NAMALWA (cell line): ENCODE measurements around the gene GRAMD1B.

Source experiments
- DNase-seq: peaks from one replicate; pipeline ENCODE4 v3.0.0-alpha.2; 2015; ENCODE audit warnings: low spot score

GRAMD1B gene

DNA sequence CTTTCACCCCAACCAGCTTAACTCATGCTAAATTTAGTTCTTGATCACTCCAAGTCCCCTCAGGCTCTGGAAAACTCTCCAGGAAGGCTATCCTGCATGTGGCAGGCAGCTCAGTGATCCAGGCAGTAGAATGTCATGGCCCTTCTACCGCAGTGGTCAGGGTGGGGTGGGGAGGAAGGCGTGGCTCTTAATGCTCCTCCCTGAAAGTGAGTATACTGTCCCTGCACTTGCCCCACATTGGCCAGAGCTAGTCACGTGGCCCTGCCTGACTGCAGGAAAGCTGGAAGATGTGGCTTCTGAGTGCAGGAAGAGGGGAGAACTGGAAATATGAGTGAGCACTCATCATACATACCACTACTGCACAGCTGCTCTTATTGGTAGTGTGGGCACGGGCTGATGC lies 102.1 kb downstream of the GRAMD1B start:
- no peak for DNase-seq

DNA sequence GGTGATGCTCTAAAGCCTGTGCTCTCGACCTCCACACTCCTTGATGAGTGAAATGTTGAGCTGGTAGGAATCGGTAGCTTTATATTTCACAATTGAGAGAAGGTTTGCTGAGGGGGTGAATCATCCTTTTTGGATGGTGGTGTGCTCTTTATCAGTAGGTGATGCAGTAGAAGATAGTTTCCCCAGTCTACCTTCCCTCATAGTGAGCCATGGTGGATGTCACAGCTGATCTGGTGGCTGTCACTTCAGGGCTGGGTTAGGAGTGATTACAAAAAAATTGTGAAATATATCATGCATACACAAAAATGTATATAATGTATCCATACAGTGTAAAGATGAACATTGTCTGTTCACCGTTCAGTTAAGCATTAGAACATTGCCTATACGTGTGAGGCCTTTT lies 105.3 kb downstream of the GRAMD1B start:
- no peak for DNase-seq

DNA sequence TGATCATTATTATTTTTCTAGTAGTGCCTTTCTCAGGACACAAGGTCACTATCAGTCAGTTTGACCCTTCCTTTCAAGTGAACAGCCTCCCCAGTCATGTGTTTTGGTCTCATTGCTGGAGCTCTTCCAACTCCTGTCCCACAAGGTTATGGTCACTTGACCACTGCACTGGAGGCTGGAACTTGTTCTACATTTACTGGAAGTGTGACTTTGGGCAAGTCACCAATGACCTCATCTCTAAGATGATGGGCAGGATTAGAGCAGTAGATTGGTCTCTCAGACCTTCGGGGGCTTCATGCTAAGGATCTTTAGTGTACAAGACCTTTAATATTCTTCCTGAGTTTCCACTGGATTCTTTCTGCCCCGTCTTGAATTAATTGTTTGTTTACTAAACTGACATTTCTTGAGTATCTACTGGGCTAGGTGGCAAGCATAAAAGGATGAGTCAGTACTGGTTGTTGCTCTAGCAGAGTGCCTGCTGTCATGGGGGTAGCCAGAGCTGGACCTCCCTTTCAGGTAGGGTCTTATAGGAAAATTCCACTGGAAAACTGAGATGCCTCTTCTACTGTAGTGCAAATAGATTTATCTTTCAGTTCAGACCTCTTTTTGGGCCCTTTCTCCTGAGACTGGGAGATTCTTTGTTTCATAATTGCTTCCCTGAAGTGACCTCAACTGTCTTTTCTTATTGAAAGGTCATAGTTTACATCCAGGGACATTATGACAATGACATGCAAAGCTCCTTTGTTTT lies 106.8 kb downstream of the GRAMD1B start:
- DNase-seq: no peak

DNA sequence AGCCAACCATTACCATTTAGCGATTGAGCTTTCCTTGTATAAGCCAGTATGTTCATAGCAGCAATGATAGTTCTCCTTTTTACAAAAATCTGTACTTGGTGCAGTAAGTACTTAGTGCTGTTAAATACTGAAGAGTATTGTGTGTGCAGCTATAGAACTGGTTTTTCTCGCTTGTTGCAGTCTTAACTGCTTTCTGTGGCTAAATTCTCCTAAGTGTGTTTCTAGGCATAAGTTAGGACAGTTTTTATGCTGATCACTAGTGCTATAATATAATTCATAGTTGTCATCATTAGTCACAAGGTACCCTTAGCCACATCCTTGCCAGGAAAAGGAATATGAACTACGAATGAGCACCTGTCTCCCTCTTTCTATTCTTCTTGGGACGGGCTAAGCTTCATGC lies 107.7 kb downstream of the GRAMD1B start:
- DNase-seq: no peak

DNA sequence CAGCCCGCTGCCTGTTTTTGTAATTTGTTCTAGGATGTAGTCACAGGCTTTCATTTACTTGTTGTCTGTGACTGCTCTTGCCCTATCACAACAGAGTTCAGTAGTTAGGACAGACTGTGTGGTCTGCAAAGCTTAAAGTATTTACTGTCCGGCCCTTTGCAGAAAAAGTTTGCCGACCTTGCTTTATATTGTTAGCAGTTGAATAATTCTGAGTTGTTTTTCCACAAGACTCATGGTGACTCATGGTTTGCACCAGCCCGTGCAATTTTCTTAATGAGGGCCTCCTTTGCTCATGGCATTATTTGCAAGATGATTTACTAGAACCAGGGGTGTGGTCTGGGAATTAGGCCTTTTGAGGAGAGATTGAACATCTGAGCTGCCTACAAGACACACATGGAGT lies 113.7 kb downstream of the GRAMD1B start:
- no peak for DNase-seq

DNA sequence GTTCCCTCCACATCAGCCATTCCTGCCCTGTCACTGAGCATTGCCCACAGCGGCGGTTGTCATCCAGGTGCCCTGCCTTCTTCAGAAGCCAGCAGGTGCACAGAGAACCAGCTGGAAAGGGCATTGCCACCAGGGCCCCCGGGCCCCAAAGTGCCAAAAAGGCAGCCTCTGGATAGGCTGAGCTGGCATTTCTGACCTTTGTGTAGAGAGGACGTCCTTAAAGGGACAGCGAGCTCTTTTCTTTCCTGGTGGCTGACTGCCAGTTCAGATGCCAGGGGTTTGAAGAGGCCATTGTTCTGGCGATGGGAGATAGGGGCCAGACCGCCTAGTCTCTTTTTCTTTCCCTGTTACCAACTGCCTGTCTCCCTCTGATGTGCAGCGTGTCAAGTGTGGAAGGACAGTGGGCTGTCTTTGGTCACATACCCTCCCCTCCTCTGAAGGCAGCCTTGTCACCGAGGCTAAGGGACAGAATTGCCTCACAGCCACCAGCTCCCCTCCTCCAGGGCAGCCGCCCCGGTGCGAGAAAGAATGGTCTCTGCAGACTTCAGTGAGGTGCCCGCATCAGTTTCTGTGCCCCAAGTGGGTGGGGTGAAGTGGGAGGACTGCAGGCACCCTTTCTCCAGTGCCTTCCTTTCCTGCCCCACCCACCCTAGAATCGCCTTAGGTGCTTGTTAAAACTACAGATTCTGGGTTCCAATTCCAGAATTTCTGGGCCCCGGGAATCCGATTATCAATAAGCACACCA lies 114.7 kb downstream of the GRAMD1B start:
- DNase-seq: no peak

DNA sequence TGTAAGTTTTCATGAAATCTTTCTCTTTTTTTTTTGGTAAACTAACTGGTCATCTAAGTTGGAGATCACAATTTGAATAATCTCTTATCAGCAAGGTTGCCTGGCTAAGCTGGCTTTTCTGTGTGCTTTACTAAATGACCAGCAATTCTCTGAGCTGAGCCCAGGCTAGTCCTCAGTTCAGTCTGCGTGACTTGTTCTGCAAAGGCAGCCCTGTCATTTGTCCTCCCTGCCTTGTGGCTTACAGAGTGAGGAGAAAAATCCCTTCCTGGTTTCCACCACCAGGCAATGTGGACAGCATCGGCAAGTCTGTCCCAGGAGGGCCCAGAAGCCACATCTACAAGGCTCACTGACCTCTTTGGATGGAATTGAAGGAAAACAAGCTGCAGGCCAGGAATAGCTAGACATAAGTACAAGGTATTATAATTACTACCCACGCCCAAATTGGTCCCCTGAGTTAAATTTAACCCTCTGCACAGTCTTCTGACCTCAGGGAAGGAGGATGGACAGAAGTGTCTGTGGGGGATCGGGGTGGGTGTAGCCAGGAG lies 115.7 kb downstream of the GRAMD1B start:
- DNase-seq: no peak

DNA sequence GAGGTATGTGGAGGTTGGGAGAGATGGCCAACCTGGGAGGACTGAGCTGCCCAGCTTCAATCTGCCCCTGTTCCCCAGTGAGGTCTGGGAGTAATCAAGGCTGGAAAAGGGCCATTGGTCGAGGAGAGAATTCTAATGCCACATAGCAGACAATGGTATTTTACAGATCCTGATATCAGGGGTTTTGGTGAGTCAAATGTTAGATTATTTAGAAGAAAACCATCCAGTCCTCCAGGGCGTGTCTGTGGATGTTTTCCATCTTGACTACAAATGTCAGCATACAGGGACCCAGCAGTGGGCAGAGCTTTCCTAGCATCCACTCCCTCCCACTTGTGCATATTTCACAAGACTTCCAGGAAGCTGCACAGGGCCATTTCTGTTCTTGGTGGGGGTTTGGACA lies 116.4 kb downstream of the GRAMD1B start:
- DNase-seq: no peak

DNA sequence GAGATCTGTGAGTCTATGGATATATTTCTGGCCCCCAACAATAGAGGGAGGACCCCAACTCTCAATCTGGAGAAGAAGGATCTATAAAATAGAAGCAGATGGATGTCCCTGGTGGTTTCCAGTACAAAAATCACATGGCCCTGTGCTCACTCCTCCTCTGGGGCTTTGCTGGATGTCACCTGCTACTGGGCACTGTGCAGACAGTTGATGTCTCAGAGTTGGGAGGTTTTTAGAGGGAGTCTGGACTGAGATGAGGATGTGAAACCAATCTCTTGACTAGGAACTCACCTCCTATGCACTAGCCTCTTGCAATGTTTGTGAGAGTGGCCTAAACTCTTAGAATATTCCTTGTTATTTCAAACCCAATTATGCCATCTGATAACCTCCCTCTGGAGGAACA lies 117.1 kb downstream of the GRAMD1B start:
- no peak for DNase-seq

DNA sequence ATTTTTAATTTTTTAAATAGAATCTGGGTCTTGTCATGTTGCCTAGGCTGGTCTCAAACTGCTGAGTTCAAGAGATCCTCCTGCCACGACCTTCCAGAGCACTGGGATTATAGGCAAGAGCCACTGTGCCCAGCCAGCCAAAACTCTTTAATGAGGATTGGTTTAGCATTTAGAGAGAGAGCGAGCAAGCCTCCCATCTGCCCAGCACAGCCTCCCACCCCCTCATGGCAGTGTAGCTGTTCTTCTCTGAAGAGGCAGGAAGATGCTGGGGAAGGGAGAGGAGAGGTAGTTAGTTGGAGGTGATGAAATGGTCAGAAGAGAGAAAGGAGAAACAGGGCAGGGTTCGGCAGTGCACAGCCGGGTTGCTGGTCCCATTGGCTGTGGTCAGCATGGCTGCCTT lies 118.7 kb downstream of the GRAMD1B start:
- no peak for DNase-seq

DNA sequence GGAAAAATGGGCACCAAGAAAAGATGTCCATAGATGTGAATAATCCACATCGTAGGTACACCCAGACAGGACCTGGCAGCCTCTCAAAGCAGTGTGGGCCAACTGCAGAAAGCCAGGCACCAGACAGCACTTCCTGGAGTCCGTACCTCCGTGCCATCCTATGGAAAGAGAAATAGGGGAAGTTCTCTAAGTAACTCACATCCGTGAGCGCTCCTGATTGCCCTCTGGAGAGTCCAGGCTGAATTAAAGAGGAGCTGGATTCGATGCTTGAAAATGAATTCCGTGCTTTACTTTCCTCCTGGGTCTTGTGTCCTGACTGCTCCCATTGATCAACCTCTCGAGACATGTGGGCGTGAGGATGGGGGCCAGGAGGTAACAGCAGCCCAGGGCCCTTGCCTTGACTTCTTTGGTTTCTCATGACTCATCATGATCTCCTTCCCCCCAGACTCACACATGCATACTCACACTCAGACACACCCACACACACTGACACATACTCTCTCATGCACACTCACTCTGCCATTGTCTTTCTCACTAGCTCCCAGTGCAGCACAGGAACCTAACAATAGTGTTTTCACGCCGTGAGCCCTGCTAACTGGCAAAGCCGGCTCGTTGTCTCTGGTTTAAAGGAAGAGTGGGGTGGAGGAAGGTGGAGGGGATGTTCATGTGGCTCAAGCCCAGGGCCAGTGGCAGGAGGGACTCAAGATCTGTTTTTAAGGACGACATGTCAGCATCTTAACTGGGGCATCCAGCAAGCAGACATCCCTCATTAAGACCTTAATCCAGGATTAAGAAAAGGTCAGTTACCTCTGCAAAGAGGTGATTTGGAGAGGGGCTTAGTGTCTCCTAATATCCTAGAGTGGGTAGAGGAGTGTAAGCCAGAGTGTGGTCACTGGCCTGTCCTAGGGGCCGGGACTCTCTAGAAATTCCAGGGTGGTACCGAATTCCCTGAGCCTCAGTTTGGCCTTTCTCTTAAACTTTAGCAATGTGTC lies 120.2 kb downstream of the GRAMD1B start:
- DNase-seq: no peak

DNA sequence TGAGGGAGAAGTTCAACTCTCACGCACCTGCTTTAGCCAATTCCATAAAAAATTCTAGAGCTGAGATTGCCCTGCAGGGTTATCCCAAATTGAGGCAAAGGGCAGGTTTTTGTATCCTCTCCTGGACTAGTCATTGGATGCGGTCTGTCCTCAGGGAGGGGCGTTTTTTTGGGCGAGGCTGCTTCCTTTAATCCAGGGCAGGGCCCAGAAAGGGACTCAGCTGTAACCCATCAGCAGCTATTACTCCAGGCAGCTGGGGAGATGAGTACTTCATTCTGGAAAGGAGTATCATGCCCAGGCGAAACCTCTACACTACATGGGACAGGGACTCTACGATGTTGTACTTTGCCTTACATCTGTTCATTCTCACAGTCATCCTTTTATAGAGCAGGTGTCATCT lies 121.0 kb downstream of the GRAMD1B start:
- no peak for DNase-seq

DNA sequence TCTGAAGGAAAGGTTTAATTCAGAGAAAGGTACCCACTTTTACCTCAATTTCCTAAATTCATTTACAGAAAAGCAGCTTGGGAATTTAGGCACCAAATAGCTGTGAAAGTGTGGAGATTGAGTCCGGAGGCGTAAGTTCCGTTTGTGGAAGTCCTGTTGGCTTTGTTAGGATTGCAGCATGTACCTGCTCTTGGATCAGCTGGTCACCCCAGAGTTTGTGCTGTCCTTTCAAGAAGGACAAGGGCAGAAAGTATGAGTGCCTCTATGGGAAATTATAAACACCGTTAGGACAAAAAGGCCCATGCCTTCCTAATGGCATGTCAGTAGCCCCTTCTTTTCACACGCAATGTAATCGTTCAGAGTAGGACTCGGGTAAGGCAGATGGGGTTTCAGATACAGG lies 126.6 kb downstream of the GRAMD1B start:
- no peak for DNase-seq

DNA sequence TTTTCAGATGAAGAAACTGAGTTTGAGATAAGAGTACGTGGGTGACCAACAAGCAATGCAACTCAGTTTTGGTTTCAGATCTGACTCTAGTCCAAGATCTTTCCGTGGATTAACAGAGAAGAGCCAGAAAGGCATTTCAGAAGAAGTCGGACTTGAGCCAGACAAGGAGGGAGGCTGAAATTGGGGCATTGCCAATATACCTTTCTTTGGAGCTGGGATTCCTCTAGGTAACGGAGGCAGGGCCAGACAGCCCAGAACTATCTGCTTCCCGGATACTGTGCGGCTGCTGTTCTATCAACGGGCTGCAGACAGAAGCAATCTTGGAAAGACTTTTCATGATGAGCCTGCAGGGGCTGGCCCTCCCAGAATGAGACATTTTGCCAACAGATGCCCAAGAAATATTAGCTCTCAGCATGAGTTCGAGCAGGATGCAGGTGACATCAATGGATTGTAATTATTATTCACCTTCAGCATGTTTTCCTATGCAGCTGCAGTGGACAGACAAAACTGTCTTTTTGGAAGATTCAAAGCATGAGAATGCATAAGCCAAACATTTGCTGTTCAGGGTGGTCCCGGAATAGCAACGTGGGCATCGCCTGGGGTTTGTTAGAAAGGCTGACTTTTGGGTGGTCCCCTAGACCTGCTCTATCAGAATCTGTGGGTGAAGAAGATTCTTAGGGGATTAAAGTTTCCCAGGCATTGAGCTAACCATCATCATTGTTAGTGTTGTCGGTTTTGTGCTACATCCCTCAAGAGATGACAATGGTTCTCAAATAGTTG lies 128.7 kb downstream of the GRAMD1B start:
- DNase-seq: no peak

DNA sequence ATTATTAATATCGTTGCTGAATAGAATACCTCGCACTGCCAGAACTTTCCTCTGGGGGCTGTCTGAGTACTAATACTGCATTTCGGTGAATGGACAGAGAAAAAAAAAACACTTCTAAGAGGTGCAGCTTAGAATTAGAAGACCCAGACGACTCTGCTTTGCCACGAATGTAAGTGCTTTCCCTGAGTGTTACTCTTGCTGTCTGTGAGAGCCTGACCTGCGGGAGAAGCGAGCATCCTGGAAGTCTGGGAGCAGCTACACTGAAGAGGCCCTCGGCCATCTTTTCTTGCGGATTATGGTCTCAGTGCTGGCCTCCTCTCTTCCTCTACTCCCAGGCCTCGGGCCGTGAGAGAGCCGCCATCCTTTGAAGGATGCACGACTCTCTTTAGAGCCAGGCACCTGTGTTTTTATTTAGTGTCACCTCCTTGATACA lies 129.5 kb downstream of the GRAMD1B start:
- DNase-seq: no peak

DNA sequence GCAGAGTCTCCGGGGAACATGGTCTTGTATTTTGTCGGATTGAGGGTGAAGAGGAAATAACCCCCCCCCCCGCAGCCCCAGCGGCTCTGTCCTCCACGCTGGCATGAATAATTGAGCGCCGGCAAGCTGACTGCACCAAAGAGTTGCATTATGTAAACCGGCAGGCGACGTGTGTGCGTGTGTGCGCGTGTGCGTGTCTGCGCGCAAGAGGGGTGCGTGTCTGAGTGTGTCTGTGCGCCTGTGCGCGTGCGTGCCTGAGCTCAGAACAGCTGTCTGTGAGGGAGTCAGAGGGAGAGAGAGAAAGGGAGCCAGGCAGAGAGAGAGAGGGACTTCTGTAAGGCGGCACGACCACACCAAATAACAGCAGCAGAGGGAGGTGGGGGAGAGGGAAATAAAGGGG lies 129.9 kb downstream of the GRAMD1B start:
- no peak for DNase-seq

DNA sequence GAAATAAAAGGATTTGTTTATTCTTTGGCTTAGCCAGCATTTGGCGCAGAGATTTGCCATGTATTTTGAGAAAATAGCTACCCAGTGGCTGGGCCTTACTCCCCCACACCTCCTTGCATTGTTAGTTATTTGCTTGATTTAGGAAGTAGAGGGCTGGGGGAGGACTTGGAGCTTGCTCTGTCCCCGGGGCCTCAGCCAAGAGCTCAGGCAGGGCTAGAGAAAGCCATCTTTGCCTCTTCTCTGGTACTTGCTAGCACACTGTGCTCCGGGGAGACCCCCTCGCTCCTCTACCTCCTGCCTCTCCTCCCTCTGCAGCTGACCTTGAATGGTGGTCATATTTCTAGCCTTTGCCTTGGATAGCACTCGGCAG lies 131.3 kb downstream of the GRAMD1B start:
- DNase-seq: no peak

DNA sequence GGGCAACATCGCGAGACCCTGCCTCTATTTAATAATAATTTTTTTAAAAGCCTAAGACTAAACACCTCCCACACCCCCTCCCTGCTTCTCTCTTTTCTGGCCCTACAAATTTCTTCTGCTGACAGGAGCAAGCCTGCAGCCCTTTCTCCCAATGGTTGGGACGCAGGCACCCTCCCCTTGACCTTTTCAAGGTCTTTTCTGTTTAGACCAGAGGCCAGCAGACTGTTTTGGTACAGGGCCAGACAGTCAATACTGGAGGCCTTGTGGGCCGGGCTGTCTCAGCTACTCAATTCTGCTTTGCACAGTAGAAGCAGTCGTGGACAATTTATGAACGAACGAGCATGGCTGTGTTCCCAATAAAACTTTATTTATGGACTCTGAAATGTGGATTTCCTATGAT lies 132.1 kb downstream of the GRAMD1B start:
- no peak for DNase-seq

DNA sequence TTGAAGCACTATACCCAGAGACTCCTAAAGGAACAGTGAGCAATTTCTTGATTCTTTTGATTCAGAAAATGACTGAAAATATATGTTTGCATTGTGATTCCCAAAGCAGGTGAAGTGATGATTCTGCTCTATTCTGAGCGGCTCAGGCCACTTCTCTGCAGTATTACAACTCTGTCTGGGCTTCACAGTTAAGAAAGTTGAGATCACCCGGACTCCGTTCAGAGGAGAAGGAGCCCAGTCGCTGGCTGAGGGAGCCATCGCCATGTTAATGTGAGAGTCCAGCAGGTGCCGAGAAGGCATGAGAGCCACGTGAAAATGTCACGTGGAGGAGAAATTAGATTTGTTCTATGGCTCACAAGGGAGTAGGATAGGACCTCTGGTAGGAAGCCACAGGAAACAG lies 132.8 kb downstream of the GRAMD1B start:
- DNase-seq: no peak

DNA sequence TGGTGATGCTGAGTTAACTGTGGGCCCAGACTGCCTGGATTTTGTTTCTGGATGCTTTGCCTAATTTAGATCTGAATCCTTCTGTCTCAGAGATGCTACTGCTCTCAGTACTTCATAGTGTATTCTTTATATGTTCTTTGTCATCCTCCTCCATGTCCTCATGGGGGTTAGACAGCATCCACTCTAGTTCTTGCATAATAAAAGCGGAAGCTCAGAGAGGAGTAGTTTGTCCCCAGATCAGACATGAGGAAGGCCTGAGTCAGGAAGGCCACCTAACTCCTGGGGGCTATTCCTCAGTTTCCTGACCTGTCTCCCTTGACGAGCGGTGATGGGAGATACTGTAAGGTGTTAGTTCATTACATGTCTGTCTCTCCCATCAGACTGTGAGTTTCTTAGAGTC lies 134.2 kb downstream of the GRAMD1B start:
- DNase-seq: no peak

DNA sequence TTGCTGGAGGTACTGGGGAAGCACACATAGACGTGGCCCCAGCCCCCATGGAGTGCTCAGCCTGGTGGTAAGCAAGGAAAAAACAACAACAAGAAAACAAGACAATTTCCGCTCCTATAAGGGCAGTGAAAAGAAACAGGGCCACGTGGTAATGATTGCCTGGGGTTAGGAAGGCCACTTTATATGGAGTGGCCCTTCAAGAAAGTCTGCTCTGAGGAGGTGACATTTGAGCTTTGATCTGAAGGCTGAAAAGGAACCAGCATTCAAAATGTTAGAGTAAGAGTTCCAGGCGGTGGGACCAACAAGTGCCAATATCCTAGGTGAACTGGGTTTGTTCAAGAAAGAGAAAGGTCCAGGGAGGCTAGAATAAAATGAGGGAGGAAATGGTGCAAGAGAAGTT lies 136.8 kb downstream of the GRAMD1B start:
- no peak for DNase-seq

DNA sequence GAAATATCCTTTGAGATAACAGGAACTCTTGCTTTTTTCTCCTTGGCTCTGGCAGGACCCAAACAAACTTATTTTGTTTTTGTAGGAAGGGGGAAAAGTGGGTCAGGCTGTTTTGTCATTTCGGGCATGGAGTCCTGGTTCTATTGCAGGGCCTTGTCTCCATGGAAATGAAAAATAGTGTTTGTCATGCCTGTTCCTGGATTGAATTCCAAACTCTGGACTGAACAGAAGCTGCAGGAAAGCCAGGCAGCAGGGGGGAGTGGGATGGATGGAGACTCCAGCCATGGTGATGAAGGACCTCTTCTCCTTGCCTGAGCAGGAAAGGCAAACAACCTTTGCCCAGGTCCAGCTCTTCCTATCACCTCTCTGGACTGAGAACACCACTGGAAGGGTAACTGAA lies 137.4 kb downstream of the GRAMD1B start:
- DNase-seq: no peak
